ENCODE measurements around the gene CCDC50. TPM values are rescaled to one million over a fixed set of nuclear protein-coding genes. Genes with fewer than 3 reads are reported as not detected.

Gene CCDC50
- total RNA-seq, 1 experiment from 2014 or later = 47.8 TPM

DNA sequence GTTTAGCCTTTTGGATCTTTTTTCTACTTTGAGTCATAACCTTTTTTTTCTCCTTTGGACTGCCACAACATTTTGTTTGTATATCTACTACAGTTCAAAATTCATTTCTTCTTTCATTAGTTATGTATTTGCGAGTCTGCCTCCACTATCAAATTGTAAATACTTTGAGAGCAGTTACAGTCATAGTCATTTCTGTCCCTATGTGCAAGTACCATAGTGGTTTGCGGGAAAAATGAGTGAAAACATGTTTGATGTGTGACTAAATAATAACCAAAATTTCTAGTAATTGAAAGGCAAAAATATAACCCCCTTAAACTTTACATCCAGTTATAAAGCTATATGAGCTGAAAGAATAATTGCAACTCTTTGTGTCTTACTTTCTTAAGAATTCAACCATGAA, 45.8 kb upstream of the CCDC50 start:
- no peaks in the 10 kb centered on the region for H3K79me2 ChIP-seq (ENCODE audit: insufficient read depth, low read length)
- H3K9me2 ChIP-seq (ENCODE audit: insufficient read depth) = no peaks in the 10 kb centered on the region
- TF ChIP-seq, protein P1, sequence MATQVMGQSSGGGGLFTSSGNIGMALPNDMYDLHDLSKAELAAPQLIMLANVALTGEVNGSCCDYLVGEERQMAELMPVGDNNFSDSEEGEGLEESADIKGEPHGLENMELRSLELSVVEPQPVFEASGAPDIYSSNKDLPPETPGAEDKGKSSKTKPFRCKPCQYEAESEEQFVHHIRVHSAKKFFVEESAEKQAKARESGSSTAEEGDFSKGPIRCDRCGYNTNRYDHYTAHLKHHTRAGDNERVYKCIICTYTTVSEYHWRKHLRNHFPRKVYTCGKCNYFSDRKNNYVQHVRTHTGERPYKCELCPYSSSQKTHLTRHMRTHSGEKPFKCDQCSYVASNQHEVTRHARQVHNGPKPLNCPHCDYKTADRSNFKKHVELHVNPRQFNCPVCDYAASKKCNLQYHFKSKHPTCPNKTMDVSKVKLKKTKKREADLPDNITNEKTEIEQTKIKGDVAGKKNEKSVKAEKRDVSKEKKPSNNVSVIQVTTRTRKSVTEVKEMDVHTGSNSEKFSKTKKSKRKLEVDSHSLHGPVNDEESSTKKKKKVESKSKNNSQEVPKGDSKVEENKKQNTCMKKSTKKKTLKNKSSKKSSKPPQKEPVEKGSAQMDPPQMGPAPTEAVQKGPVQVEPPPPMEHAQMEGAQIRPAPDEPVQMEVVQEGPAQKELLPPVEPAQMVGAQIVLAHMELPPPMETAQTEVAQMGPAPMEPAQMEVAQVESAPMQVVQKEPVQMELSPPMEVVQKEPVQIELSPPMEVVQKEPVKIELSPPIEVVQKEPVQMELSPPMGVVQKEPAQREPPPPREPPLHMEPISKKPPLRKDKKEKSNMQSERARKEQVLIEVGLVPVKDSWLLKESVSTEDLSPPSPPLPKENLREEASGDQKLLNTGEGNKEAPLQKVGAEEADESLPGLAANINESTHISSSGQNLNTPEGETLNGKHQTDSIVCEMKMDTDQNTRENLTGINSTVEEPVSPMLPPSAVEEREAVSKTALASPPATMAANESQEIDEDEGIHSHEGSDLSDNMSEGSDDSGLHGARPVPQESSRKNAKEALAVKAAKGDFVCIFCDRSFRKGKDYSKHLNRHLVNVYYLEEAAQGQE (IDR thresholded peaks at IDR 0.05; ENCODE audit: low read depth) = no peak
- TF ChIP-seq ZNF274 (IDR thresholded peaks at IDR 0.05; ENCODE audit: low read depth, low read length) = no peak
- no peak overlapping the region for H3K9ac ChIP-seq (ENCODE audit: low read length)
- H2AFZ ChIP-seq (ENCODE audit: low read depth, low read length, poor library complexity, severe bottlenecking) = no peak overlapping the region
- intact Hi-C loops (cut with micrococcal nuclease) = no loop called here
- ChIA-PET CTCF (no interaction called here), RAD21 (ENCODE audit: low non-redundant PET in 1 of 2, low total read pairs in 2 of 2, uncharacterized antibody in 2 of 2, unreplicated experiment in 2 of 2) (no interaction called here), POLR2A (no interaction called here)
- H3K4me3 ChIP-seq (replicated peaks in 1 of 2; ENCODE audit: low read depth in 1 of 2, low read length in 2 of 2) = no peak overlapping the region
- BruUV-seq (replicated peaks) = no TSS peak
- ATAC-seq (no peak), DNase-seq (ENCODE audit: low read depth, low spot score) (no peak)
- no peaks in the 10 kb centered on the region for H3K27me3 ChIP-seq (ENCODE audit: insufficient read depth, low read length)
- H3K4me2 ChIP-seq (ENCODE audit: low read length) = no peak overlapping the region
- no peak overlapping the region for H3K27ac ChIP-seq (ENCODE audit: low read depth, low read length)
- no peaks in the 10 kb centered on the region for H3K9me3 ChIP-seq (ENCODE audit: control insufficient read depth in 1 of 2, insufficient read depth in 1 of 2, low read depth in 1 of 2, low read length in 2 of 2)
- no peaks in the 10 kb centered on the region for H3K36me3 ChIP-seq (ENCODE audit: control insufficient read depth in 1 of 2, insufficient read depth in 2 of 2, low read length in 2 of 2)
- H4K20me1 ChIP-seq (ENCODE audit: insufficient read depth) = no peaks in the 10 kb centered on the region
- H3K4me1 ChIP-seq (ENCODE audit: control insufficient read depth in 1 of 2, insufficient read depth in 2 of 2, low read length in 2 of 2) = peaks cover 0 to 3% of the 10 kb centered on the region in 2 experiments; a peak in 1 of 4 replicates

DNA sequence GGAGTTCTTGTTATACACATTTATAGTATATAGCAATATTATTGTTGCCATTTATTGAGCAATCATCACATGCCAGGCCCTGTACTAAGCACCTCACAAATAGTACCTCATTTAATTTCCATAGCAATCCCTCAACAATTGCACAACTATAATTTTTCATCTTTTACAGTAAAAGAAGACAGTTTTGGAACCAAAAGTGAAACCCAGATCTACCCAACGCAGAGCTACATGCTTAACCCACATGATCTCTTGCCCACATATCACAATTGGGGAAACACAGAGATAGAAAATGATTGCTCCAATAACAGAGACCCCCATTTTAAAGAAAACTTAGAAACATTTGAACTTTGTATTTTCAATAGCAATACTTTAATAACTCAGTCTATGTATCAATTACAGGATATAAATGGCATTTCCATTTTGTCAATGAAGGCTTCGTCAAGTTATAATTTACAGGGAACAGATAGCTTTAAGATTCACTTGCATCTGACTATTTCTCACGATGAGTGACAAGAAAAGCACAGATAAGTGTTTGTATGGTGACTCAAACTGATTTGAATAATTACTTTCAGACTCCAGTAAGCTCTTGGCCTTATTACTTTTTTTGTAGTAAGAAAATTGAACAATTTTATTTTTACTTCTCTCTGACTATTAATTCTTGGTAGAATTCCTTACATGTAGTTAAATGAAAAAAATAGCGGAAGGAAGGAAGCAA, 38.7 kb upstream of the CCDC50 start:
- Histone ChIP-seq H3K36me3 (ENCODE audit: control insufficient read depth in 1 of 2, insufficient read depth in 2 of 2, low read length in 2 of 2) (no peaks in the 10 kb centered on the region), H3K9me2 (ENCODE audit: insufficient read depth) (no peaks in the 10 kb centered on the region), H3K9ac (ENCODE audit: low read length) (no peak overlapping the region), H3K27me3 (ENCODE audit: insufficient read depth, low read length) (no peaks in the 10 kb centered on the region), H3K79me2 (ENCODE audit: insufficient read depth, low read length) (no peaks in the 10 kb centered on the region), H3K4me2 (ENCODE audit: low read length) (no peak overlapping the region), H3K4me1 (ENCODE audit: control insufficient read depth in 1 of 2, insufficient read depth in 2 of 2, low read length in 2 of 2) (no peaks in the 10 kb centered on the region), H4K20me1 (ENCODE audit: insufficient read depth) (no peaks in the 10 kb centered on the region), H2AFZ (ENCODE audit: low read depth, low read length, poor library complexity, severe bottlenecking) (no peak overlapping the region), H3K27ac (ENCODE audit: low read depth, low read length) (no peak overlapping the region), H3K4me3 (replicated peaks in 1 of 2; ENCODE audit: low read depth in 1 of 2, low read length in 2 of 2) (no peak overlapping the region), H3K9me3 (ENCODE audit: control insufficient read depth in 1 of 2, insufficient read depth in 1 of 2, low read depth in 1 of 2, low read length in 2 of 2) (no peaks in the 10 kb centered on the region)
- ChIA-PET RAD21 (ENCODE audit: low non-redundant PET in 1 of 2, low total read pairs in 2 of 2, uncharacterized antibody in 2 of 2, unreplicated experiment in 2 of 2) (no interaction called here), CTCF (no interaction called here), POLR2A (no interaction called here)
- DNase-seq (ENCODE audit: low read depth, low spot score) (no peak), ATAC-seq (no peak)
- intact Hi-C loops (cut with micrococcal nuclease) = no loop called here
- no TSS peak for BruUV-seq (replicated peaks)
- TF ChIP-seq ZFX (IDR thresholded peaks at IDR 0.05) (no peak), ELF1 (IDR thresholded peaks at IDR 0.05; ENCODE audit: borderline replicate concordance, low read depth) (no peak), EGR1 (IDR thresholded peaks at IDR 0.05; ENCODE audit: low read depth) (no peak), POLR2AphosphoS5 (IDR thresholded peaks at IDR 0.05; ENCODE audit: low read depth, low read length) (no peak), SP1 (IDR thresholded peaks at IDR 0.05; ENCODE audit: low read depth) (no peak), ZNF274 (IDR thresholded peaks at IDR 0.05; ENCODE audit: low read depth, low read length) (no peak), CEBPB (IDR thresholded peaks at IDR 0.05; ENCODE audit: low read depth) (no peak), CBX3 (IDR thresholded peaks at IDR 0.05; ENCODE audit: low read depth) (no peak)
- TF ChIP-seq, protein P1 (IDR thresholded peaks at IDR 0.05; ENCODE audit: low read depth) = no peak
- TF ChIP-seq, protein P2, sequence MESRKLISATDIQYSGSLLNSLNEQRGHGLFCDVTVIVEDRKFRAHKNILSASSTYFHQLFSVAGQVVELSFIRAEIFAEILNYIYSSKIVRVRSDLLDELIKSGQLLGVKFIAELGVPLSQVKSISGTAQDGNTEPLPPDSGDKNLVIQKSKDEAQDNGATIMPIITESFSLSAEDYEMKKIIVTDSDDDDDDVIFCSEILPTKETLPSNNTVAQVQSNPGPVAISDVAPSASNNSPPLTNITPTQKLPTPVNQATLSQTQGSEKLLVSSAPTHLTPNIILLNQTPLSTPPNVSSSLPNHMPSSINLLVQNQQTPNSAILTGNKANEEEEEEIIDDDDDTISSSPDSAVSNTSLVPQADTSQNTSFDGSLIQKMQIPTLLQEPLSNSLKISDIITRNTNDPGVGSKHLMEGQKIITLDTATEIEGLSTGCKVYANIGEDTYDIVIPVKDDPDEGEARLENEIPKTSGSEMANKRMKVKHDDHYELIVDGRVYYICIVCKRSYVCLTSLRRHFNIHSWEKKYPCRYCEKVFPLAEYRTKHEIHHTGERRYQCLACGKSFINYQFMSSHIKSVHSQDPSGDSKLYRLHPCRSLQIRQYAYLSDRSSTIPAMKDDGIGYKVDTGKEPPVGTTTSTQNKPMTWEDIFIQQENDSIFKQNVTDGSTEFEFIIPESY (IDR thresholded peaks at IDR 0.05; ENCODE audit: extremely low read depth, insufficient replicate concordance, low read length) = no peak

Measured in HCT116 (cell line).